Amniotic epithelial cell (primary cell): ENCODE measurements around the gene TMEM101.
A peak's percentile ranks its signal among the peaks of the same experiment; 100 is the strongest.
"Not testable (repeated sequence)": the region's sequence is repeated elsewhere in the genome, so short reads cannot be mapped to it uniquely, and the experiment has no call there.

Experiments used
- DNase-seq: peaks from one replicate; pipeline ENCODE4 v3.0.0-alpha.2; 2010; ENCODE audit warnings: low read depth

The TMEM101 gene

GRCh38 chr17:44014437-44015172 is at the start of gene TMEM101:
Gene TMEM101 (minus strand): TSS chr17:44014963. CDS start chr17:44014952, 11 bp downstream.
- DNase-seq = peak; percentile 93

GRCh38 chr17:44063704-44064639 is 49.2 kb upstream of the TMEM101 start:
- no peak for DNase-seq

- no peak for DNase-seq
Observed at GRCh38 chr17:44062871-44063270, 48.1 kb upstream of the TMEM101 start.

GRCh38 chr17:44061446-44061845 is 46.7 kb upstream of the TMEM101 start:
- DNase-seq = no peak

GRCh38 chr17:44059101-44059892 is 44.5 kb upstream of the TMEM101 start:
- no peak for DNase-seq

- DNase-seq = no peak
Observed at GRCh38 chr17:44053125-44053872, 38.5 kb upstream of the TMEM101 start.

- no peak for DNase-seq
Observed at GRCh38 chr17:44049294-44050060, 34.7 kb upstream of the TMEM101 start.

GRCh38 chr17:44046893-44047292 is 32.1 kb upstream of the TMEM101 start:
- DNase-seq = not testable (repeated sequence)

- DNase-seq = peak; percentile 22
Observed at GRCh38 chr17:44045486-44045885, 30.7 kb upstream of the TMEM101 start.

- peak; percentile 52 for DNase-seq
Observed at GRCh38 chr17:44044071-44044470, 29.3 kb upstream of the TMEM101 start.

GRCh38 chr17:44043272-44043696 is 28.5 kb upstream of the TMEM101 start:
- DNase-seq = peak; percentile 76

GRCh38 chr17:44039829-44040635 is 25.3 kb upstream of the TMEM101 start:
- DNase-seq = peak; percentile 30

GRCh38 chr17:44038604-44039011 is 23.8 kb upstream of the TMEM101 start:
- DNase-seq = no peak

GRCh38 chr17:44037471-44037870 is 22.7 kb upstream of the TMEM101 start:
- no peak for DNase-seq

- DNase-seq = not testable (repeated sequence)
Observed at GRCh38 chr17:44034688-44035087, 19.9 kb upstream of the TMEM101 start.

- DNase-seq = no peak
Observed at GRCh38 chr17:44033861-44034408, 19.2 kb upstream of the TMEM101 start.

- DNase-seq = no peak
Observed at GRCh38 chr17:44030482-44030881, 15.7 kb upstream of the TMEM101 start.

GRCh38 chr17:44029736-44030135 is 15.0 kb upstream of the TMEM101 start:
- no peak for DNase-seq

- DNase-seq = no peak
Observed at GRCh38 chr17:44024853-44025252, 10.1 kb upstream of the TMEM101 start.
